ENCODE measurements around the gene LRRC7.

LRRC7 gene

DNA sequence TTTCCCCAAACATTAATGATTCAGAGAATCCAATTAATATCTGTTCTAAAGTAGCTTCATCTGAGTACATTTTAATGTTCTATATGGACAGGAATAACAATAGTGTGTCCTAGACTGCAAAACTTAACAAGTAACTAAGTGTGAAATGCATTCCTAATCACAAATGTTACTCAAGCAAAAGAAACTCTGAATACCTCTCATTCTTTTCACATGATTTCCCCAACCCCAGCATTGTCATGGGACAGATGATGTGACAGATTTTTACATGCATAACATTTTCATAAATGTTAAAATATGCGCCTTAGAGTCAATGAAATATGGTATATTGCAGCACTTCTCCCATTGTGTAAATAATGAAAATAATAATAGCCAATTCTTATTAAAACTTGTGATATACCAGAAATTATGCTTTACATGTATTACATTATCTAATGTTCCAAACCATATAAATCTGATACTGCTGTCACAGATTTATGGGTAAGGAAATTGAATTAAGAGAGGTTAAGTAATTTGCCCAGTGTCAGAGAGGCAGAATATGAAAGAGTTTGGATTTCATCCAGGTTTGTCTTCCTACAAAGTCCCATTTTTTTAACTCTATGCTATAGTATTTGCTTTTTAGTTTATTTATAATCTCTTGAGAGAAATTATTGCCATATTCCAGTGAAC lies 269.4 kb downstream of the LRRC7 start:
- TF ChIP-seq ZFX (IDR thresholded peaks at IDR 0.05) (no peak), CTCF (conservative IDR thresholded peaks at IDR 0.05) (no peak)
- no peak overlapping the region for H3K27ac ChIP-seq

- TF ChIP-seq CTCF (conservative IDR thresholded peaks at IDR 0.05) (no peak), ZFX (IDR thresholded peaks at IDR 0.05) (no peak)
Measured at GRCh38 chr1:69842326-69842725, 274.6 kb downstream of the LRRC7 start.

GRCh38 chr1:69845655-69846054 lies 277.9 kb downstream of the LRRC7 start:
- TF ChIP-seq CTCF (conservative IDR thresholded peaks at IDR 0.05) (no peak), ZFX (IDR thresholded peaks at IDR 0.05) (no peak)
- H3K27ac ChIP-seq: no peak overlapping the region

More at GRCh38 chr1:69842326-69842725, 274.6 kb downstream of the LRRC7 start:
- no peak overlapping the region for H3K27ac ChIP-seq

DNA sequence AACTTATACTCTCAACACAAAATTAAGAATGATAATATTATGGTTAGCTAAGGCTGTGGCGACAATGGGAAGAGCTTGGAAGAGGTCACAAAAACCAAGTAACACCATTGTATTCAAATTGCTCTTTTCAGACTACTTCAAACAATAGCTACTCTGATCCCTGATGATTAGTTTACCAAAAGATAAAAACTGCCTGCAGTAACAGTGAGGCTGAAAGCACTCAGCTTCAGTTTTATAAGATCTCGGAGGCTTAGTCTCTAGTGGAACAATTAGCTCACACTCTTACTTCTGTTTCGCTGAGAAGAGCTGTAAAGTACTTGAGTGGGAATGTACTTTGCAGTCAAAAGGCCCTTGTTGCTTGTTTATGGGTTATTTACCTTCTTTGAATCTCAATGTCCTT lies 278.5 kb downstream of the LRRC7 start:
- TF ChIP-seq CTCF (conservative IDR thresholded peaks at IDR 0.05) (no peak), ZFX (IDR thresholded peaks at IDR 0.05) (no peak)
- no peak overlapping the region for H3K27ac ChIP-seq

GRCh38 chr1:69847670-69848069 lies 279.9 kb downstream of the LRRC7 start:
- TF ChIP-seq ZFX (IDR thresholded peaks at IDR 0.05) (no peak), CTCF (conservative IDR thresholded peaks at IDR 0.05) (no peak)
- no peak overlapping the region for H3K27ac ChIP-seq

- TF ChIP-seq ZFX (IDR thresholded peaks at IDR 0.05) (no peak), CTCF (conservative IDR thresholded peaks at IDR 0.05) (no peak)
- no peak overlapping the region for H3K27ac ChIP-seq
Measured at GRCh38 chr1:69852151-69852550, 284.4 kb downstream of the LRRC7 start.

- H3K27ac ChIP-seq: no peak overlapping the region
- TF ChIP-seq ZFX (IDR thresholded peaks at IDR 0.05) (no peak), CTCF (conservative IDR thresholded peaks at IDR 0.05) (no peak)
Measured at GRCh38 chr1:69852706-69853105, 285.0 kb downstream of the LRRC7 start.

All from C4-2B (cell line).